ENCODE results near the gene SPAG6.
A peak's percentile ranks its signal among the peaks of the same experiment; 100 is the strongest.
"Not testable (repeated sequence)": the region's sequence is repeated elsewhere in the genome, so short reads cannot be mapped to it uniquely, and the experiment has no call there.

The SPAG6 gene

DNA sequence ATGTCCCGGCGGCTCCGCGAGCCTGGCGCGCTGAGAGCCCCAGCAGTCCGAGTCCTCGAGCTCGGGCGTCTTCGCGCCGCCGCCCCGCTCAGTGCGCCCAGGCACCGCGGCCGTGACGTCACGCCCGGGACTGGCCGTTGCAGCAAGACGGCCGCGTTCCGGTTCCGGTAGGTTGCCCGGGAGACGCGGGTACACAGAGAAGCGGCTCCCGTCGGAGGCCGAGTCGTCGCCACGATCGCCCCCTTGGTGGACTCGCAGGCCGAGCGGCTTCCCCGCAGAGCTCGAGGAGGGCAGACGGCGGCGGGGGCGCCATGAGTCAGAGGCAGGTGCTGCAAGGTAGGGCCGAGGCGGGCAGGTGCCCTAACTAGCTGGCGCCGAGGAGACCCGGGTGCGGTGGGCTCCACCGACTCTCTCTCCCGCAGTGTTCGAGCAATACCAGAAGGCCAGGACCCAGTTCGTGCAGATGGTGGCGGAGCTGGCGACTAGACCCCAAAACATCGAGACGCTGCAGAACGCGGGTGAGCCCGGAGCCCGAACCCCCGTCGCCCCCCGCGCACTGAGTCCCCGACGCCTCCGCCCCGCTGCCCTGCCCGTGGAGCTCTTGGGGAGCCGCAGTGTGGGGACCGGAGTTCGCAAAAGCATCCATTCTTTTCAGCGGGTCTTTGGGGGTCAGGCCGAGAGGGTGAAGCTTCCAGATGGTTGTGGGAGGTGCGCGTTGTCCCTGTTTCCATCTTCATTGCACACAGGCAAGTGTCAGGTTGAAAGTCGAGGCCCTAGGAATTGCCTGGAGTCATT, at the start of gene SPAG6:
TSS of gene SPAG6 (plus strand) at position 196 of the 795 bp plus-strand sequence. CDS start at position 312, 116 bp downstream.
- DNase-seq (ENCODE audit: low read depth in 2 of 2) = no peak

DNA sequence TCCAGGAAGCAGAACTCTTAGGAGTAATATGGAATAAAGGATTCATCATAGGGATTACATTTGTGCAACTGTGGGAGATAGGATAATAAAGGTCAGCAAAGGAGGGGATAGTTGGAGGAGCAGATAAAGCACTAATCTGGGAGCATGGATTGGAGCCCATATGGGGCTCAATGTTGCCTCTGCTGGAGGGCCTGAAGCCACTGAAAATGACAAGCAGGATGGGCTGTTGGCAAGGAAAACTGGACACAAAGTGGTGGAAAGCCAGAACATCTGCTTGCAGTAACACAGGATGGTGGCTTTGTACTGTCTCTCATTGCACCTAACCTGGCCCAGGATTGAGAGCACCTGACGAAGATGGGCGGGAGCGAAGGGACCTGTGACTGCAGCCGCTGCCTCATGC, 44.1 kb upstream of the SPAG6 start:
- DNase-seq (ENCODE audit: low read depth in 2 of 2) = no peak

DNA sequence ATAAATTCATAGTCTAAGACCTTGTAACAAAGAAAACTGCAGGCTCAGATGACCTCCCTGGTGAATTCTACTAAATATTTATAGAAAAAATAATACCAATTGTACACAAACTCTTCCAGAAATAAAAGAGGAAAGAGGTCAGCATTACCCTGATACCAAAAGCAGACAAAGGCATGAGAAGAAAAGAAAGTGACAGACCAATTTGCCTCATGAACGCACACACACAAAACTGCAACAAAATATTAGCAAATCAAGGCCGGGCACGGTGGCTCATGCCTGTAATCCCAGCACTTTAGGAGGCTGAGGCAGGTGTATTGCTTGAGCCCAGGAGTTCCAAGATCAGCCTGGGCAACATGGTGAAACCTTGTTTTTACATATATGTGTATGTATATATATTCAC, 41.8 kb upstream of the SPAG6 start:
- DNase-seq (ENCODE audit: low read depth in 2 of 2) = no peak

DNA sequence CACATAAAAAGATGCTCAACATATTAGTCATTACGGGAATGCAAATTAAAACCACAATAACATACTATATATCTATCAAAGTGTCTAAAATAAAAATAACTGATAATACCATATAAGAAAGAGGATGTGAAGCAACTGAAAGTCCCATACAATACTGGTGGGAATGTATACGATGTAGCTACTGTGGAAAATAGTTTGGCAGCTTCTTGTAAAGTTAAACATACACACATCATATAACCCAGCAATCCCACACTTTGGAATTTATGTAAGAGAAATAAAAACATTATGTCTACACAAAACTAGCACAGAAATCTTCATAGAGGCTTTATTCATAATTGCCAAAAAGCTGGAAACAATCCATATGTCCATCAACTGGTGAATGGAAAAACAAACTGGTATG, 39.6 kb upstream of the SPAG6 start:
- no peak for DNase-seq (ENCODE audit: low read depth in 2 of 2)

DNA sequence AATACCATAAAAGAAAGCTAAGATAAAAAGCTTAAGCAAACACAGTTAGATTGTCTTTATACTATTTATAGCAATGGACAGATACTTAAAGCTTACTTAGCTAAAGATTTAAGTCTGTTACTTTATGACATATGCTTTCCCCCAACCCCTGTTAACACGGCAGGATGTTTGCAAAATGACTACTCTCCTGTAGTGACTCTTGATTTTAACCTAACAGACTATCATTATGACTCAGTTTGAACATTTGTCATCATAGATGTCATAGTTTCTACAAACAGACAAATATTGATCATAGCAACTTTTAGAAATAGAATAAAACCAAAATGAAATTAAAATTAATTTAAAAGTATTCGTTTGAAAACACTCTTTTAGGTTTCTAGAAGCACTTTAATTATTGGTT, 36.9 kb upstream of the SPAG6 start:
- peak in 1 of 2 donors; percentile 12 for DNase-seq (ENCODE audit: low read depth in 2 of 2)

DNA sequence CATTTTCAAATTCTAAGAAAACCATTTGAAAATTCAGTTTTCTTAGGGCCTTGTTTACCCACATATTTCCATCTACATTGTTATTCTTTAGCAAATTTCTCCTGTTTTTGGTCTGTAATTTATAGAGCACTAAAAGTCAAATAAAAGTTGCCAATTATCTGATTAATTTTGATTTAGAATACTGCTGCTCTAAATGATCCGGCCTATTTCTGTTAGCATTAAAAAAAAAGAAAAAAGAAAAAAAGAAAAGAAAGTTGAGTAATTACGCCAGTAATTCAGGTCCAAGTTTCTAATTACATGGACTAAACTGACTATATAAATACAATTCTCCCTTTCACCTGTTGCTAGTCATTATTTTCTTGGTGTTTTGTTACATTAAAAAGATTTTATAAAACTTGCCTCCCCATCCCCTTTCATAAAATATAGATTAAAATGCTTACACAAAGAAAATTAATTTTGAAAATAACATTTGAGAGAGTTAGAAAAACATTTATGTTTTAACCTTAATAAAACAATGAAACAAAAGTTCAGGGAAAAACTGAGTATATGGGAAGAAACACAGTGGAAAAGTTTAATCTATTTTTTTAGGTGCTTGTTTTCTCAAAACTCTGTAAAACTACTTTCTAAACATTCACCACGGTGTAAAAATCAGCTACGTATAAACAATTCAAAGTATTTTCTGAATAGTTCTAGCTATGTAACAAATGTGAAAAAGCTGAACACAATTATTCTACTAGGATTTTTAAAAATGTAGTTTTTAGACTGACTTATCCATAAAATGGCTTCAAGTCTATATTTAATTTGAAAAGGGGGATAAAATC, 35.9 kb upstream of the SPAG6 start:
- DNase-seq (ENCODE audit: low read depth in 2 of 2) = no peak

DNA sequence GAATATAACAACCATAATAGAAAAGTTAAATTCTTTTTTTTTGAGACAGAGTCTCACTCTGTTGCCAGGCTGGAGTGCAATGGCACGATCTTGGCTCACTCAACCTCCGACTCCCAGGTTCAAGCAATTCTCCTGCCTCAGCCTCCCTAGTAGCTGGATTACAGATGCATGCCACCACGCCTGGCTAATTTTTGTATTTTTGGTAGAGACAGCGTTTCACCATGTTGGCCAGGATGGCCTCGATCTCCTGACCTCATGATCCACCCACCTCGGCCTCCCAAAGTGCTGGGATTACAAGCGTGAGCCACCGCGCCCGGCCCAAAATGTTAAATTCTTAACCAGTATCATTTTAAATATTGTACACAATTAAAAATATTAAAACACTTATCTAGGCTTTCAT, 35.3 kb upstream of the SPAG6 start:
- DNase-seq (ENCODE audit: low read depth in 2 of 2) = not testable (repeated sequence)

DNA sequence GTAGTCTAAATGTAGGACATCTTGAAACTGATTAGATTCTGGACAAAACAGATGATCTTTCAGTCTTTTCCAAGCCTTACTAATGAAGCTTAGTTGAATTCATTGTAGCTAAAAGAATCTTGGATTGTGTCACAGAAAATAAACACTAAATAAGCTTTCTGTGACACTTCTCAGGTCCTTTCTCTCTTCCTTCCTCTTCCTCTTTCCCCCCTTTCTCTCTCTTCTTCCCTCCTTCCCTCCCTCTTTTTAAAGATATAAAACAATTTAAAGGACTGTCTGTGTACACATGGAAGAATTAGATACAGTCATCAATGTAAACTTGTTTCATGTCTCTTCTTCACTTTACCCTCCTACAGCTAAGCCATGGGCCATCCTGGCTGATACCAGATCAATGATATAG, 34.4 kb upstream of the SPAG6 start:
- DNase-seq (ENCODE audit: low read depth in 2 of 2) = no peak

DNA sequence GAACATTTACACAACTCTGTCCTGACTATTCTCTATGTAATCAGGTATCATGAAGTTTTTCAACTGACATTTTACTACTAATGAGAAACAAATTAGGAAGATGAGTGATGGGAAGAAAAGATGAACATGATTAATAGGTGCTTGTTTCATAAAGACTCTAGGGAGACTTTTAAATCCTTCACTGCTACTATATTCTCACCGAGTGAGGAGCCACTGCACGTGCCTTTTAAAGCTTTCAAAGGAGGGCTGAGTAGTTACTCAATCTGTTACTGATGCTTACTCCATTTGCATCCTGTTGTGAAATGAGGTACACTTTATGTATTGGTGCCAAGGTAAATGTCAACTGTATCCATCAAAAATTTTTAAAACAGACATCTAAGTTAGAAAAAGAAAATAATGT, 30.4 kb upstream of the SPAG6 start:
- no peak for DNase-seq (ENCODE audit: low read depth in 2 of 2)

DNA sequence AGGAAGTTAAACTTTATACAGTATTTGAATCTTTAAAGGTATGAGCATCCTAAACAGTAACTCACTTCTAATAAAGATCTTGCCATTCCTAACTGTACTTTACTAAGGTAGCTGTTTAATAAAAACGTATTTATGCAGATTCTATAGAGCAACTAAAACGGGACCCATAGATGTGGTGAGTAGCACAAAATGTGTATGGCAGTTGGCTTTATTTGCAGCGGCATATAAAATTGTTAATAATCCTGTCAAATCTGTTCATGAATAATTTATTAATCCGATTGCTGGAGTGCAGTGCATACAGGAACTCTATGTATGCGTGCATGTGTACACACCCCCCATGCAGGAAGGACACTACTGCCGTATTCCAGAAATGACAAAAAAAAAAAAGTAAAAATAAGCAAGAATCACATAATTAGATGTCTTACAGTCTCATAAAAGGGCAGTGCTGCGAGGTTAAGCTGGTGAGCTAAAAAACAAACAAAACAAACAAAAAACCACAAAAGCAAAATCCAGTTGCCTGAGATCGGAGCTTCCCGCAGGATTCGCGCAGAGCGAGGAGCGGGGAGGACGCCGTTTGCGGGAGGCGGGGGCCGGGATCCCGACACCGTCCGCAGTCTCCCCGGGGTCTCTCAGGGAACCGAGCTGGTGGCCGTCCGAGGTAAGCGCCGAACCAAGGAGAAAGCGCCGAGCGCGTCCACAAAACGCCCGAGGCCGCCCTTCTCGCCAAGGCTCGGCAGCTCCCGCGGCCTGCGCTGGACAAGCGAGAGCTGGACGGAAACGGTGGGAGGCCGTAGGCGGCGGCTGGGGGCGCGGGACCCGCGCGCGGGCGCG, 29.6 kb upstream of the SPAG6 start:
- no peak for DNase-seq (ENCODE audit: low read depth in 2 of 2)

DNA sequence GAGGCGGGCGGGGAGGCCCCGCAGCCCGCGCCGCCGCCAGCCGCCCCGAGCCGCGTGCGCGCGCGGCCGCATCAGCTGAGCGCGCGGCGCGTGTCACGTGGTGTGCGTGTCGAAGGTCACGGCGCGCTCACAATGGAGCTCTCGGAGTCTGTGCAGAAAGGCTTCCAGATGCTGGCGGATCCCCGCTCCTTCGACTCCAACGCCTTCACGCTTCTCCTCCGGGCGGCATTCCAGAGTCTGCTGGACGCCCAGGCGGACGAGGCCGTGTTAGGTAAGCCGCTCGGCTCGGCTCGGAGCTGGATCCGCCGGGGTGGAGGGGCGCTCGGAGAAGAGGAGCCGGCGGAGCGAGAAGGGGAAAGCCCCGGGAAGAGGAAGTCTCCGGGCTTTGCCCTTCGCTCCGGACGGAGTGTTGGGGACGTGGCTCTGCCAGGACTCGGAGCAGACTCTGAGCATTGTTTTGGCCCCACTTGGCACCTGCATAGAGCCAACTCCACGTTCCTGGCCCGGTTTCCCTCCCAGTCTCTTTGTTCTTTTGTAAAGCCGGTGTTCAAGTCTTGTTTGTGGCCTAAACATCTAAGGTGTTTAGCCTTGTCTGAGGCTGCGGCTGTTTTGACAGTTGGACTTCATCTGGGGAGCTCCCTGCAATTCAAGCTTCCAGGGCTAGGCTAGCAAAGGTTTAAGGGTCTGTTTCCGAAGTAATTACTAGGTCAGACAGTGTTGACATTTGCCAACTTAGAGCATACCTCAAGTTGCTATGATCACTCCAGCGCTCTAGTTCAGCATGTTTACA, 28.8 kb upstream of the SPAG6 start, which contains the start of gene COMMD3:
TSS of gene COMMD3 (plus strand) at position 103 of the 790 bp plus-strand sequence. CDS start at position 133, 30 bp downstream.
- DNase-seq (ENCODE audit: low read depth in 2 of 2) = peak; percentile 62 to 71

DNA sequence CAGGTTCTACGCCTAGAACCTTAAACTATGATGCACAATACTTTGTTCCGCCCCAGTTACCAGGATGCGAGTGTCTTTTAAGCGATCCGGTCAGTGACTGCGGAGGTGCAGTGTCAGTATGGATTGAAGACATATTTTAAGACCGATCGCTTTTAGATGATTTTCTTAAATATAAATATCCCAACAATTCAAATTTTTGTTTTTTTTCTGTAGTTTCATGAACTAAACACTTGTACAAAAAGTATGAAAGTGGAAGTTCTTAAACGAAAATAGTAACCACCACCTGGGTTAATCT, 28.3 kb upstream of the SPAG6 start:
- no peak for DNase-seq (ENCODE audit: low read depth in 2 of 2)

DNA sequence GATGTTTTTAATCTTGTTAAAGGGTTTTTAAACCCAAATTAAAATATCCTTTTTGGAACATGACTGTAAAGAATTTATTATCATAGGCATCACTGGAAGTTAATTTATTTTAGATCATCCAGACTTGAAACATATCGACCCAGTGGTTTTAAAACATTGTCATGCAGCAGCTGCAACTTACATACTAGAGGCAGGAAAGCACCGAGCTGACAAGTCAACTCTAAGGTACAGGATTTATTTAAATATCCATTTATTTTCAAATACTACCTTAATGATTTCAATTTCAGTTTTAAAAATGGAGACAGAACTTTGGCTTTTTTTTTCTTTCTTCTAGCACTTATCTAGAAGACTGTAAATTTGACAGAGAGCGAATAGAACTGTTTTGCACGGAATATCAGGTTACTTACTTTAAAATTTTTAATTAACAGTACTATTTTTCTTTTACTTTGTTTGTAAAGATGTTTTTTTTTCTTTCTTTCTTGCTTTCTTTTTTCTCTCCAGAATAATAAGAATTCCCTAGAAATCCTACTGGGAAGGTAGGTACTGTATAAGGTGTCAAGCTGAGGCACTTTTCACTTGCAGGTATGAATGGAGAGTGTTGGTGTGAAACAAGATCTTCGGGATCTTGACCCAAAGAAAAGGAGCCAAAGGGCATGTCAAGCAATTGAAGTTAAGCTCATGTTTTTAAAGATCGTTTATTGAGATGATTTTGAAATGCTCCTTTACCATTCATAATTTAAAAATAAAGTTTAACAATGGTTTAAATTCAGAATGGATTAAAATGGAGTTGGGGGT, 27.3 kb upstream of the SPAG6 start:
- DNase-seq (ENCODE audit: low read depth in 2 of 2) = no peak

DNA sequence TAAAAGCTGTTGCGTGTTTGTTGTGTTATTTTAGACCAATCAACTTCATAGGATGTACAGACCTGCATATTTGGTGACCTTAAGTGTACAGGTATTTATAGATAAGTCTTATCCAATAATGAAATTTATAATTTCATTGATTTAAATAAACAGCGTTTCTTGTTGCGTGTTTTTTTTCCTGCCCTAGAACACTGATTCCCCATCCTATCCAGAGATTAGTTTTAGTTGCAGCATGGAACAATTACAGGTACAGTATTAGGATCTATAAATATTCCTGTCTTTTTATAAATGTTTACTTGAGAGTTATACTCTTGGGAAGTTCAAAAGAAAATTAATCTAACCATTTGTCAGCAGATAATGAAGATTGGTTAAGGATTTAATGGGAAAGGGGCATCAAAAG, 26.5 kb upstream of the SPAG6 start:
- no peak for DNase-seq (ENCODE audit: low read depth in 2 of 2)

DNA sequence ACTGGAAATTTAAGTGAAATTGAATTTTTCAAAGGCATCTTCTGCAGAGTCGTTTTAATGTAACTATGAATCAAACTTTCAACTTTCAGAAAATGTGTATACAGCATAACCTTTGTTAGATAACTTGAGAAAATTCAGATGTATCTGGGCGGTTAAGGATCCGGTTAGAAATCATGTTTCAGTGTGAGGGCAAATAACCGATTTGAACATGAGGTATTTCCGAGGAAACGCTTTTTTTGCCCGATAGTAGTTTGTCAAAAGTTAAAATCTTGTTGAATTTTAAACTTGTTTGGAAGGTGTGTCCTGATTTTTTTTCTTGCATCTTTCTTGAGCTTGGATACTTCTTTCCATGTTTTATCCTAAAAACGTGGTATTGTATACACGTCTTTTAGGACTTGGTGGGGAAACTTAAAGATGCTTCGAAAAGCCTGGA, 25.7 kb upstream of the SPAG6 start:
- no peak for DNase-seq (ENCODE audit: low read depth in 2 of 2)

DNA sequence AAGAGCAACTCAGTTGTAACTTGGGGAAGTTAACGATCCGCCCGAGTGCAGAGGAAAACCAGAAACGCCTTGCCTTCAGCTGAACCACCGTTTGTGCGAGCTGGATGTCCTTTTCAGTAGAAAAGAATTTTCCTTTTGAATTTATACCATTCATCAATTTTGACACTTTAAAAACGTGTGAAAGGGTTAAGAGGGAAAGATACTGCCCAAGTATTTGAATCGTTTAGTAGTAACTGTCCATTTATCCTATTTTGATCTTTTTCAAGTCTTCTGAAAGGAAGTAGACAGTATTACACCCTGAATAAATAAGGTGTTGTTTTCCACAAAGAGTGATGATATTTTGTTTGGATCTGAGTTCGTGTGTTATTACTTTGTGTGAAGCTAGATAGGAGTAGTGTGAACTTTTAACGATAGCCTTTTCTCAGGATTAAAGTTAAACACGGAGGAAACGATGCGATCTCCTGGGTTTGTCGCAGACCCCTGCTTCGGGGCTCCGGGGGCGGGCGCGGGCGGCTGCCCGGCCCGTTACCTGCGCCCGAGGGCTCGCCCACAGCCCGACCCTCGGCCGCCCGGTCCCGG, 25.2 kb upstream of the SPAG6 start:
- DNase-seq (ENCODE audit: low read depth in 2 of 2) = no peak

DNA sequence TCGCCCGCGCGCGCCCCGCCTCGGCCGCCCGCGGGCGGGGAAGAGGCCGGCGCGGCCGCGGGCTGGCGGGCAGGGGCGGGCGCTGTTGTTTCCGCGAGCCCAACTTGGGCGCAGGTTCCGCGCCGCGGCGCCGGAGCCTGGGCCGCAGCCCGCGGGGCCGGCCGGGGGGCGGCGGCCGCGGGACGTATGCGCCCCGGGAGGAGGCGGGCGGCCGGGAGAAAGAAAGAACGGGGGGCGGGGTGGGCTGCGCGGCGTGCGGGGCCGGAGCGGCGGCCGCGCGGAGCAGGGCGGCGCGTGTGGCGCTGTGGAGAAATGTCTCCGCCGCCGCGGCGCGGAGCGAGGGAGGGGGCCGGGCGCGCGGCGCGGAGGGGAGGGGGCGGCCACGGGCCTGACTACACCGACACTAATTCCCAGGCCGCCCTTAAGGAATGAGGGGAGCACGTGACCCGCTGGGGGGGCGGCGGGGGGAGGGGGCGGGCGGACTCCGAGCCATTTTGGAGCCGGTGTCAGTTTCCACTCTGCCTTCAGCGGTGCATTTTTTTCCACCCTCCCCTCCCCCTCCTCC, 24.6 kb upstream of the SPAG6 start, which contains the start of gene BMI1:
TSS of gene BMI1 (plus strand) at position 509 of the 565 bp plus-strand sequence. CDS start 5,351 bp downstream, outside the sequence.
- peak in 1 of 2 donors; percentile 66 for DNase-seq (ENCODE audit: low read depth in 2 of 2)

DNA sequence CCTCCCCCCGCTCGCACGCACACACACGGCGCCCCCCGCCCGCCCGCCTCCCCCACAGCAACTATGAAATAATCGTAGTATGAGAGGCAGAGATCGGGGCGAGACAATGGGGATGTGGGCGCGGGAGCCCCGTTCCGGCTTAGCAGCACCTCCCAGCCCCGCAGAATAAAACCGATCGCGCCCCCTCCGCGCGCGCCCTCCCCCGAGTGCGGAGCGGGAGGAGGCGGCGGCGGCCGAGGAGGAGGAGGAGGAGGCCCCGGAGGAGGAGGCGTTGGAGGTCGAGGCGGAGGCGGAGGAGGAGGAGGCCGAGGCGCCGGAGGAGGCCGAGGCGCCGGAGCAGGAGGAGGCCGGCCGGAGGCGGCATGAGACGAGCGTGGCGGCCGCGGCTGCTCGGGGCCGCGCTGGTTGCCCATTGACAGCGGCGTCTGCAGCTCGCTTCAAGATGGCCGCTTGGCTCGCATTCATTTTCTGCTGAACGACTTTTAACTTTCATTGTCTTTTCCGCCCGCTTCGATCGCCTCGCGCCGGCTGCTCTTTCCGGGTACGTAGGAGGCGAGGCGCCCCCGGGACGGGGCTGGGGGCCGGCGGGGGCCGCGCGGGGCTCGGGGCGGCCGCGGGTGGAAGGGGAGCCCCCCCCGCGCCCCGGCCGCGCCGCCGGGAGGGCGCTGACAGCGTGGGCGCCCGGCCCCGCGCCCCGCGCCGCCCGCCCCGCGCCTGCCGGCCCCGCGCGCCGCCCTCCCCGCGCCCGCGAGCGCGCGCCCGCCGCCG, 24.0 kb upstream of the SPAG6 start:
- peak in 1 of 2 donors; percentile 64 for DNase-seq (ENCODE audit: low read depth in 2 of 2)
